ENCODE data around the gene FDX2. TPM values are rescaled to one million over a fixed set of nuclear protein-coding genes. Genes with fewer than 3 reads are reported as not detected.

FDX2 gene
- total and polyA plus RNA-seq, 2 of the 13 experiments (the other 11 are each of a cell fraction or from before 2014, with no cell fraction given), result 21.0 to 24.7 TPM

- TF ChIP-seq CTCF (CRISPR knock-in tag; IDR thresholded peaks at IDR 0.05), result no peak
- TF ChIP-seq ZC3H13 (CRISPR knock-in tag; IDR thresholded peaks at IDR 0.05), result peak; percentile 74; the same call in 1 of the 2 replicates
- TF ChIP-seq AGO1 (IDR thresholded peaks at IDR 0.05; ENCODE audit: low read depth, low read length, poor library complexity, severe bottlenecking), result peak; percentile 54
- TF ChIP-seq ZNF557 (CRISPR knock-in tag; IDR thresholded peaks at IDR 0.05), result no peak
- no peak for TF ChIP-seq ELF4 (CRISPR knock-in tag; IDR thresholded peaks at IDR 0.05; ENCODE audit: borderline replicate concordance)
- peak; percentile 43 for TF ChIP-seq NCOA2 (CRISPR knock-in tag; IDR thresholded peaks at IDR 0.05)
- TF ChIP-seq ZNF343 (CRISPR knock-in tag; IDR thresholded peaks at IDR 0.05), result peak; percentile 92; the same call in 1 of the 2 replicates
- TF ChIP-seq ZBTB49 (CRISPR knock-in tag; IDR thresholded peaks at IDR 0.05; ENCODE audit: borderline replicate concordance), result no peak
- peak; percentile 21; the same call in 1 of the 2 replicates for TF ChIP-seq ZNF619 (CRISPR knock-in tag; IDR thresholded peaks at IDR 0.05)
- TF ChIP-seq KDM5B (CRISPR knock-in tag; IDR thresholded peaks at IDR 0.05; ENCODE audit: borderline replicate concordance), result peak; percentile 52; the same call in 1 of the 2 replicates
- no peak for TF ChIP-seq ARID2 (CRISPR knock-in tag; IDR thresholded peaks at IDR 0.05; ENCODE audit: borderline replicate concordance)
- no peak for TF ChIP-seq ZFAT (CRISPR knock-in tag; conservative IDR thresholded peaks at IDR 0.05)
- TF ChIP-seq GZF1 (CRISPR knock-in tag; IDR thresholded peaks at IDR 0.05), result peak; percentile 72; the same call in 1 of the 2 replicates
- TF ChIP-seq CCAR2 (optimal IDR thresholded peaks at IDR 0.05; ENCODE audit: low read depth, low read length), result no peak
- TF ChIP-seq ZNF879 (CRISPR knock-in tag; IDR thresholded peaks at IDR 0.05), result no peak
- TF ChIP-seq MLXIP (CRISPR knock-in tag; IDR thresholded peaks at IDR 0.05; ENCODE audit: borderline replicate concordance), result no peak
Measured at GRCh38 chr19:10332965-10333757, 17.3 kb upstream of the FDX2 start, which contains the start of gene RAVER1 (continued).
